Progenitor cell of endocrine pancreas (in vitro differentiated cells): ENCODE results near the gene MYO1H. TPM values are rescaled to one million over a fixed set of nuclear protein-coding genes. Genes with fewer than 3 reads are reported as not detected.

Source experiments
- DNase-seq: peaks from one replicate; pipeline ENCODE4 v3.0.0; 2021; ENCODE audit warnings: low spot score; ENCODE audit not compliant: unreplicated experiment
- H3K27ac Mint-ChIP-seq: 2 replicates; pipeline ENCODE4 v1.8.0; 2021; ENCODE audit warnings: mild to moderate bottlenecking, moderate library complexity, mixed read lengths
- H3K27me3 Mint-ChIP-seq: 2 replicates; pipeline ENCODE4 v1.8.0; 2021; ENCODE audit warnings: mixed read lengths
- H3K36me3 Mint-ChIP-seq: 2 replicates; pipeline ENCODE4 v1.8.0; 2022; ENCODE audit warnings: mixed read lengths; ENCODE audit not compliant: insufficient read depth
- H3K4me1 Mint-ChIP-seq: 2 replicates; pipeline ENCODE4 v1.8.0; 2021; ENCODE audit warnings: low read depth, mixed read lengths
- H3K4me3 Mint-ChIP-seq: 2 replicates; pipeline ENCODE4 v1.8.0; 2021; ENCODE audit warnings: low read depth, mild to moderate bottlenecking, moderate library complexity, mixed read lengths
- H3K9me3 Mint-ChIP-seq: 2 replicates; pipeline ENCODE4 v1.8.0; 2021; ENCODE audit warnings: low read depth, mixed read lengths
- total RNA-seq: library from RNA; stranded (reverse); gene quantifications from 2 replicates; pipeline ENCODE4 v1.2.1, GENCODE V29; 2021
- TF ChIP-seq, protein P1 (sequence below): fragments of 200-600 bp; sonication (generic); IDR thresholded peaks from one replicate; pipeline ENCODE4 v1.5.0; 2021; ENCODE audit warnings: antibody characterized with exemption, mild to moderate bottlenecking; ENCODE audit not compliant: unreplicated experiment

Gene MYO1H
- total RNA-seq, 1 donor from 2014 or later, result 0.77 TPM

DNA sequence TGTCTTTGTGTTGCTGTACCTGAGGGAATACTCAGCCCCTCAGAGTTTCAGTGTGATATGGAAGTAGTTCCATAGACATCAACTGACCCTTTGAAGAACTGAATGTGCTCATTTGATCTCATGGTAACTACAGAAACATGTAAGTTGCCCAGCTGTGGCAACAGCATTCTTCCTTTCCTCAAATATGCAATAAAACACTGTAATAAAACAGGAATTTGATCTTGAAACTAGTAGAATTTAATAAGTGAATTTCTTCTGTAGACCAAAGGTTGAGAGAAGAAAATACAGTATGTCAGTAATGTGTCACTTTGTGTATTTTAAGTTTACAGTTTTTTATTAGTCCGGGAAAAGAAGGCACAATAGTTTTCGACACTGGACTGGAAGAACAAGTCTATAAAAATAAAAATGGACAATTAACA, 97.5 kb downstream of the MYO1H start:
- Mint-ChIP-seq H3K4me3 (no peak overlapping the region), H3K9me3 (no peaks in the 10 kb centered on the region), H3K36me3 (peaks cover 9% of the 10 kb centered on the region), H3K27me3 (no peaks in the 10 kb centered on the region), H3K4me1 (no peaks in the 10 kb centered on the region), H3K27ac (no peak overlapping the region)
- no peak for DNase-seq
- TF ChIP-seq, protein P1, sequence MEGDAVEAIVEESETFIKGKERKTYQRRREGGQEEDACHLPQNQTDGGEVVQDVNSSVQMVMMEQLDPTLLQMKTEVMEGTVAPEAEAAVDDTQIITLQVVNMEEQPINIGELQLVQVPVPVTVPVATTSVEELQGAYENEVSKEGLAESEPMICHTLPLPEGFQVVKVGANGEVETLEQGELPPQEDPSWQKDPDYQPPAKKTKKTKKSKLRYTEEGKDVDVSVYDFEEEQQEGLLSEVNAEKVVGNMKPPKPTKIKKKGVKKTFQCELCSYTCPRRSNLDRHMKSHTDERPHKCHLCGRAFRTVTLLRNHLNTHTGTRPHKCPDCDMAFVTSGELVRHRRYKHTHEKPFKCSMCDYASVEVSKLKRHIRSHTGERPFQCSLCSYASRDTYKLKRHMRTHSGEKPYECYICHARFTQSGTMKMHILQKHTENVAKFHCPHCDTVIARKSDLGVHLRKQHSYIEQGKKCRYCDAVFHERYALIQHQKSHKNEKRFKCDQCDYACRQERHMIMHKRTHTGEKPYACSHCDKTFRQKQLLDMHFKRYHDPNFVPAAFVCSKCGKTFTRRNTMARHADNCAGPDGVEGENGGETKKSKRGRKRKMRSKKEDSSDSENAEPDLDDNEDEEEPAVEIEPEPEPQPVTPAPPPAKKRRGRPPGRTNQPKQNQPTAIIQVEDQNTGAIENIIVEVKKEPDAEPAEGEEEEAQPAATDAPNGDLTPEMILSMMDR, result no peak

DNA sequence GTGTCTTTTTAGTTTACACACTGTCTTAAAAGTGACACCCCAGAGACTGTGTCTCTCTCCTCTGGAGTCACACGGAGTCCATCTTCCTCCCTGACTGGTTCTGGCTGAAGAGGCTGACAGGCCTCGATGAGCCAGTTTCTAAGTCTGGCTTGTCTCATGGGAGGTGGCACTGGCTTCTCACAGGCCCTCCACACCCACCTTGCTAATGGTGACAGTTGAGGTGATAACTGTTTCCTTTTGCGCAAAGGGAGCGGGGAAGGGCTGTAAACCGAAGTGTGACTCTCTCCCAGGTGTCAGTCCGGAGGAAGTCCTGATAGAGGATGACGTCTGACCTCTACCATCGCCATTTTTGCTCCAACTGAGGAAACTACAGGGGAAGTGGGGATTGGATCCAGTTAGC, 99.2 kb downstream of the MYO1H start:
- Mint-ChIP-seq H3K27me3 (no peaks in the 10 kb centered on the region), H3K27ac (no peak overlapping the region), H3K36me3 (peaks cover 11% of the 10 kb centered on the region), H3K9me3 (no peaks in the 10 kb centered on the region), H3K4me1 (no peaks in the 10 kb centered on the region), H3K4me3 (no peak overlapping the region)
- no peak for DNase-seq
- TF ChIP-seq, protein P1, result no peak

DNA sequence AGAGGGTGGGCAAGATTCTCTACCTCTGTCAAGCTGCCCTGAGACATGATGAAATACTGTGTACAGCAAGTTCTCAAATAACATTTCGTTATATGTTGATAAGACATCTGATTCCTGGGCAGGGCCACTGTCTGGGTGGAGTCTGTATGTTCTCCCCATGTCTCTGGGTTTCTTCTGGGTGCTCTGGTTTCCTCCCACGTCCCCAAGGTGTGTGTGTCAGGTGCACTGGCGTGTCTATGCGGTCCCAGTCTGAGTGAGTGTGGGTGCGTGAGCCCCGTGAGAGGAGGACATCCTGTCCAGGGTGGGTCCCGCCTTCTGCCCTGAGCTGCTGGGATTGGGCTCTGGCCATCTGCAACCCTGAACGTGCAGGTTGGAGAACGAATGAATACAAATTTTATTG, 99.8 kb downstream of the MYO1H start:
- Mint-ChIP-seq H3K9me3 (no peaks in the 10 kb centered on the region), H3K36me3 (peaks cover 11% of the 10 kb centered on the region), H3K4me1 (no peaks in the 10 kb centered on the region)

DNA sequence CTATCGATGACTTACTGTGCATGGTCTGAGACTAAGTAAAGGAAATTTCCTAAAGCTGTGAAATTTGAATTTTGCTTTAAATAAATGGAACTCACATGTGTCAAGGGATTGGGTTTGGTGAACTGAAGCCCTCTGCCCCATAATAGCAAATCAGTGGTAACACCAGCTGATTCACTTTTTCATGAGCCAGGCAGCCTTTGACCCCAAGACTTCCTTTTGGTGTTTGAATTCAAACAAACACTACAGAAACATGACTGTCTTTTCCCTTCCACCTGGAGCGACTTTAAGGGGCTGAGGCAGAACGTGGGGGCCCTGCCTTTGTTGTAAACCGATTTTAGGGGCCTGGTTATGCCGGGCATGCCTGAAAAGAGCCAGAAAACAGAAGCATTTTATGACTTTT, 100.6 kb downstream of the MYO1H start:
- no peak for DNase-seq
- H3K4me3 Mint-ChIP-seq, result no peak overlapping the region
- H3K9me3 Mint-ChIP-seq, result no peaks in the 10 kb centered on the region
- H3K4me1 Mint-ChIP-seq, result no peaks in the 10 kb centered on the region
- no peaks in the 10 kb centered on the region for H3K27me3 Mint-ChIP-seq
- peaks cover 11% of the 10 kb centered on the region for H3K36me3 Mint-ChIP-seq
- no peak overlapping the region for H3K27ac Mint-ChIP-seq
- TF ChIP-seq, protein P1, result no peak

More for the DNA sequence above, 99.8 kb downstream of the MYO1H start:
- TF ChIP-seq, protein P1, result no peak
- DNase-seq, result no peak
- Mint-ChIP-seq H3K4me3 (no peak overlapping the region), H3K27ac (no peak overlapping the region), H3K27me3 (no peaks in the 10 kb centered on the region)

DNA sequence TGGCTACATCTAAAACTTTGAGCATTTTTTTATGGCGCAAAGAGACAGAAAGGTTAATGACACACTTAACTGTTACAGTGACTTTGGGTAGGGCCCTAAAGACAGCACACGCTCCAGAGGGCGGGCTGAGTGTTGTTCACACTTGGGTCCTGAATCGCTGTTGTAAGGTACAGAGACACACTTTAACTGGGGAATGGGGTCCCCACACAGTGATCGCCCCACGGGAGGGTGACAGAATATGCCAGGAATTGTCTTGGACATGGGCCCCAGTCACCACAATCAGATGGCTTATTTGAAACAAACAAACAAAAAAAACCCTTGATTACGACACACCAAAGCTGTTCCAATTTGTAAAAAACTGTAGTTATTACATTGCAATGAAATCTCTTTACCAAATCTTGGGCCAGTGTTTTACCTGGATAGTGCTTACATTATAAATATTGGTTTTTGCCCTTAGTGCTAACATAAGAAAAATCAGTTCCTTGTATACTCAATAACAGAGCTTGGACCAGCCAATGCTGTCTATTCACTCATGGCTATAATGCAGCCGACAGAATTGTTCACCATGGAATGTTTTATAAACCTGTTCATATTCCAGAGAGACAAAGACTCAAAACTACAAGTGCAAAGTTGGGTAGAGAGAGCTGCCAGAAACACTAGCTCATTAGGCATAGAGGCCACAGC, 101.1 kb downstream of the MYO1H start:
- Mint-ChIP-seq H3K9me3 (no peaks in the 10 kb centered on the region), H3K4me3 (no peak overlapping the region), H3K36me3 (peaks cover 16% of the 10 kb centered on the region), H3K27me3 (no peaks in the 10 kb centered on the region), H3K4me1 (no peaks in the 10 kb centered on the region), H3K27ac (no peak overlapping the region)
- TF ChIP-seq, protein P1, result no peak
- DNase-seq, result no peak
